Tibial nerve (tissue), 4 donors: ENCODE data around the gene TCEA2. TPM values are rescaled to one million over a fixed set of nuclear protein-coding genes. Genes with fewer than 3 reads are reported as not detected.
"Not testable (repeated sequence)": the region's sequence is repeated elsewhere in the genome, so short reads cannot be mapped to it uniquely, and the experiment has no call there.

Source experiments
- DNase-seq, 2 donors: peaks; one replicate each; pipeline ENCODE4 v3.0.0-alpha.2; 2019; ENCODE audit warnings: low spot score in 2 of 2
- H3K27ac ChIP-seq, 4 donors: fragments of 200-600 bp; sonication (generic) in 3 of 4; one replicate each; pipeline ENCODE4 v1.5.1; 2017 to 2019; ENCODE audit warnings: mild to moderate bottlenecking in 1 of 4
- H3K27me3 ChIP-seq, 2 donors: fragments of 200-600 bp; sonication (generic) in 1 of 2; one replicate each; pipeline versions ENCODE4 v1.5.1 to v1.6.0; 2017 to 2019
- H3K36me3 ChIP-seq, 3 donors: fragments of 200-600 bp; sonication (generic); one replicate each; pipeline ENCODE4 v1.5.1; 2018 to 2019
- H3K4me1 ChIP-seq, 4 donors: fragments of 200-600 bp; sonication (generic) in 3 of 4; one replicate each; pipeline ENCODE4 v1.5.1; 2017 to 2019
- H3K4me3 ChIP-seq, 4 donors: fragments of 200-600 bp; sonication (generic) in 3 of 4; one replicate each; pipeline ENCODE4 v1.5.1; 2017 to 2019; ENCODE audit warnings: mild to moderate bottlenecking in 1 of 4, moderate library complexity in 1 of 4
- H3K9me3 ChIP-seq, 4 donors: fragments of 200-600 bp; sonication (generic) in 3 of 4; one replicate each; pipeline ENCODE4 v1.5.1; 2017 to 2019
- EP300 ChIP-seq, 2 donors: sonication (generic); formaldehyde crosslinking; IDR thresholded peaks; one replicate each; pipeline ENCODE4 v1.6.1; 2017; ENCODE audit warnings: antibody characterized with exemption in 2 of 2, mild to moderate bottlenecking in 1 of 2
- POLR2A ChIP-seq, 2 donors: fragments of 450-650 bp; IDR thresholded peaks; one replicate each; pipeline ENCODE4 v1.6.1; 2017; ENCODE audit warnings: antibody characterized with exemption in 2 of 2, mild to moderate bottlenecking in 2 of 2, moderate library complexity in 2 of 2
- WGBS, 2 donors: methylation state at CpG; one replicate each; pipeline ENCODE4 v1.1.5; 2018; 5-methylcytosine and 5-hydroxymethylcytosine counted together
- total RNA-seq, 4 donors: library from RNA; depleted of rRNA; stranded (reverse); fragments of >200 nt; gene quantifications; one replicate each; pipeline ENCODE4 v1.1.0, GENCODE V29; 2016
- TF ChIP-seq, protein P1 (sequence below), 5 experiments: fragments of 200-600 bp in 3 of 5; fragments of 450-650 bp in 2 of 5; sonication (generic) in 3 of 5; IDR thresholded peaks; one replicate each; pipeline ENCODE4 v1.5.1; 2016 to 2019; ENCODE audit warnings: antibody characterized with exemption in 5 of 5, mild to moderate bottlenecking in 3 of 5, moderate library complexity in 2 of 5

TCEA2 gene
- total RNA-seq, 4 donors from 2014 or later: 45.6 to 62.9 (median 59.2) TPM

DNA sequence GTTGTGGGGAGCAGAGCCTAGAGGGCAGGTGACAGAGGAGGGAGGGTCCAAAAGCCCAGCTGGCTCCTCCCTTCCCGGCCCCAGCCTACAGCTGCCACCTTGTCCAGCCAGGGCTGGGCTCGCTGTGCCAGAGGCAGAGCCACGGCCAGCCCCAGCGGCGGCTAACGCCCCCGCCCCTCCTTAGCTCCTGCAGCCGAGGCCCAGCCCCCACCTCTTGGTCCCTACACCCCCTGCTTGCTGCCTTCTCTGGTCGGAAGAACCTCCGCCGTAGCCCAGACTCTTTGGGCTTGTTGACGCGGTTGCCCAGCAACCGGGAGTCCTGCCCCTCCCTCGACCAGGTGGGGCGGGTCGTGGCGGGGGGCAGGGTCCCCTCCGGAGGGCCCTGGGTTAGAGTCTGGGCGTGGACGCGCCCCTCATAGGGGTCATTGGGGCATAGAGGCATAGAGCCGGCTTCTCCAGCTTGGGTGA lies 21.7 kb downstream of the TCEA2 start:
- TF ChIP-seq POLR2A (IDR thresholded peaks at IDR 0.05) (no peak), EP300 (IDR thresholded peaks at IDR 0.05) (no peak)
- TF ChIP-seq, protein P1, sequence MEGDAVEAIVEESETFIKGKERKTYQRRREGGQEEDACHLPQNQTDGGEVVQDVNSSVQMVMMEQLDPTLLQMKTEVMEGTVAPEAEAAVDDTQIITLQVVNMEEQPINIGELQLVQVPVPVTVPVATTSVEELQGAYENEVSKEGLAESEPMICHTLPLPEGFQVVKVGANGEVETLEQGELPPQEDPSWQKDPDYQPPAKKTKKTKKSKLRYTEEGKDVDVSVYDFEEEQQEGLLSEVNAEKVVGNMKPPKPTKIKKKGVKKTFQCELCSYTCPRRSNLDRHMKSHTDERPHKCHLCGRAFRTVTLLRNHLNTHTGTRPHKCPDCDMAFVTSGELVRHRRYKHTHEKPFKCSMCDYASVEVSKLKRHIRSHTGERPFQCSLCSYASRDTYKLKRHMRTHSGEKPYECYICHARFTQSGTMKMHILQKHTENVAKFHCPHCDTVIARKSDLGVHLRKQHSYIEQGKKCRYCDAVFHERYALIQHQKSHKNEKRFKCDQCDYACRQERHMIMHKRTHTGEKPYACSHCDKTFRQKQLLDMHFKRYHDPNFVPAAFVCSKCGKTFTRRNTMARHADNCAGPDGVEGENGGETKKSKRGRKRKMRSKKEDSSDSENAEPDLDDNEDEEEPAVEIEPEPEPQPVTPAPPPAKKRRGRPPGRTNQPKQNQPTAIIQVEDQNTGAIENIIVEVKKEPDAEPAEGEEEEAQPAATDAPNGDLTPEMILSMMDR (IDR thresholded peaks at IDR 0.05): no peak
- H3K36me3 ChIP-seq: no peaks in the 10 kb centered on the region
- peaks cover 0 to 12% (median 0%) of the 10 kb centered on the region in 4 donors for H3K9me3 ChIP-seq
- H3K27me3 ChIP-seq: peaks cover 0 to 37% of the 10 kb centered on the region in 2 donors
- no peak overlapping the region for H3K27ac ChIP-seq
- peaks cover 0 to 45% (median 9%) of the 10 kb centered on the region in 4 donors for H3K4me1 ChIP-seq
- DNase-seq: no peak
- no peak overlapping the region for H3K4me3 ChIP-seq
- WGBS, 2 donors: 0 to 5% methylated on average over 2 to 17 of the region's 23 CpGs

DNA sequence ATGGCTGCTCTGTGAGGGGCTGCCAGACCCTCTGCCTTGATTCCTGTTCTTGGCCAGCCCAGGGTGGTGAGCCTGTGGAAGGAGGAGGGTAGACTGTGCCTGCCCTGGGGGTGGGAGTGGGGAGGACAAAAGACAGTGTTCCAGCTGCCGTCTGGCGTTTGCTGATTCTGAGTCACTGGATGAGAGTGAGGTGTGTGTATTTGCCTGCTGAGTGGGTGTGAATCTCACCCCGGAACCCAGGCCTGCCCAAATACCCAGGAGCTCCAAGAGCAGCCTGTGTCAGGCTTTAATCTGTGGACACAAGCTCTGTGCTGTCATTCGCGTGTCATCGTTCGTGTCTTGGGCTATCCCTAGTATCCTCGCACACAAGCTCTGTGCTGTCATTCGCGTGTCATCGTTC lies 23.8 kb downstream of the TCEA2 start:
- Histone ChIP-seq H3K4me1 (peaks cover 0 to 28% (median 9%) of the 10 kb centered on the region in 4 donors), H3K36me3 (no peaks in the 10 kb centered on the region), H3K27ac (no peak overlapping the region), H3K27me3 (peaks cover 0 to 37% of the 10 kb centered on the region in 2 donors), H3K4me3 (no peak overlapping the region), H3K9me3 (peaks cover 0 to 12% (median 0%) of the 10 kb centered on the region in 4 donors)
- 88 to 90% methylated on average over 10 to 11 of the region's 11 CpGs for WGBS, 2 donors
- no peak for TF ChIP-seq EP300 (IDR thresholded peaks at IDR 0.05)
- TF ChIP-seq, protein P1 (IDR thresholded peaks at IDR 0.05): no peak
- TF ChIP-seq POLR2A (IDR thresholded peaks at IDR 0.05): no peak
- DNase-seq: no peak

DNA sequence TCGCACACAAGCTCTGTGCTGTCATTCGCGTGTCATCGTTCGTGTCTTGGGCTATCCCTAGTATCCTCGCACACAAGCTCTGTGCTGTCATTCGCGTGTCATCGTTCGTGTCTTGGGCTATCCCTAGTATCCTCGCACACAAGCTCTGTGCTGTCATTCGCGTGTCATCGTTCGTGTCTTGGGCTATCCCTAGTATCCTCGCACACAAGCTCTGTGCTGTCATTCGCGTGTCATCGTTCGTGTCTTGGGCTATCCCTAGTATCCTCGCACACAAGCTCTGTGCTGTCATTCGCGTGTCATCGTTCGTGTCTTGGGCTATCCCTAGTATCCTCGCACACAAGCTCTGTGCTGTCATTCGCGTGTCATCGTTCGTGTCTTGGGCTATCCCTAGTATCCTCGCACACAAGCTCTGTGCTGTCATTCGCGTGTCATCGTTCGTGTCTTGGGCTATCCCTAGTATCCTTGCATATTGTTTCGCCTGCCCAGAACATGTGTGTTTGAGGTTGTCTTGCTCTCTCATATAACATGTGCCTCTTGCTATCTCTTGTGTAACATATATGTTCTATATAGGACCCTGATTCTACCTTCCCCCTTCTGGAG lies 24.3 kb downstream of the TCEA2 start:
- 93 to 96% methylated on average over 10 to 11 of the region's 36 CpGs for WGBS, 2 donors

DNA sequence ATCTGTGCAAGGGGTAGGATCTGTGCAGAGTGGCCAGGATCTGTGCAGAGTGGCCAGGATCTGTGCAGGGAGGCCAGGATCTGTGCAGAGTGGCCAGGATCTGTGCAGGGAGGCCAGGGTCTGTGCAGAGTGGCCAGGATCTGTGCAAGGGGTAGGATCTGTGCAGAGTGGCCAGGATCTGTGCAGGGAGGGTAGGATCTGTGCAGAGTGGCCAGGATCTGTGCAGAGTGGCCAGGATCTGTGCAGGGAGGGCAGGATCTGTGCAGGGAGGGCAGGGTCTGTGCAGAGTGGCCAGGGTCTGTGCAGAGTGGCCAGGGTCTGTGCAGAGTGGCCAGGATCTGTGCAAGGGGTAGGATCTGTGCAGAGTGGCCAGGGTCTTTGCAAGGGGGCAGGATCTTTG lies 25.6 kb downstream of the TCEA2 start:
- H3K36me3 ChIP-seq, H3K27ac ChIP-seq, DNase-seq, H3K4me3 ChIP-seq: not testable (repeated sequence)
- Histone ChIP-seq H3K4me1 (peaks cover 0 to 13% (median 3%) of the 10 kb centered on the region in 4 donors), H3K9me3 (peaks cover 0 to 12% (median 0%) of the 10 kb centered on the region in 4 donors), H3K27me3 (peaks cover 0 to 32% of the 10 kb centered on the region in 2 donors)

More for the DNA sequence above, 24.3 kb downstream of the TCEA2 start:
- Histone ChIP-seq H3K27me3 (peaks cover 0 to 37% of the 10 kb centered on the region in 2 donors), H3K4me1 (peaks cover 0 to 26% (median 9%) of the 10 kb centered on the region in 4 donors), H3K9me3 (peaks cover 0 to 12% (median 0%) of the 10 kb centered on the region in 4 donors)
- not testable (repeated sequence) for DNase-seq, H3K36me3 ChIP-seq, H3K27ac ChIP-seq, H3K4me3 ChIP-seq

DNA sequence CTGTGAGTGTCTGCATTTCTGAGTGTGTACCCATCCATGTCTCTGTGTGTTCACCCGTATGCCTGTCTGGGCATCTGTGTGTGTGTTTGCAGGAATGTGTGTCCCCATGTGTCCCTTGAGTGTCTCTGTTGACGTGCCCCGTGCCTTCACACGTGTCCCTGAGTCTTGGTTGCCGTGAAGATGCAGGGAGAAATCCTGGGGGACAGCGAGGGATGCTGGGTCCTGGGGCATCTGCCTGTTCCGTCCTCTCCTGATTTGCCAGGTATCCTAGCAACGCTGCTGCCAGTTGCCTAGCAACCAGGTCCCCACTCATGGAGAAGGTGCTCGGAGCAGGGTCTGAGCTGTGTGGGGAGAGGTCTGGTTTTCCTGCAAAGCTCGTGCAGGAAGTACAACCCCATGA lies 27.2 kb downstream of the TCEA2 start:
- 42 to 64% methylated on average over 10 of the region's 10 CpGs for WGBS, 2 donors
- H3K4me3 ChIP-seq: no peak overlapping the region
- H3K36me3 ChIP-seq: no peaks in the 10 kb centered on the region
- no peak for DNase-seq
- no peak overlapping the region for H3K27ac ChIP-seq
- H3K4me1 ChIP-seq: no peaks in the 10 kb centered on the region
- peaks cover 0 to 22% of the 10 kb centered on the region in 2 donors for H3K27me3 ChIP-seq
- TF ChIP-seq POLR2A (IDR thresholded peaks at IDR 0.05): no peak
- TF ChIP-seq, protein P1 (IDR thresholded peaks at IDR 0.05): no peak
- TF ChIP-seq EP300 (IDR thresholded peaks at IDR 0.05): no peak
- peaks cover 0 to 12% (median 0%) of the 10 kb centered on the region in 4 donors for H3K9me3 ChIP-seq

DNA sequence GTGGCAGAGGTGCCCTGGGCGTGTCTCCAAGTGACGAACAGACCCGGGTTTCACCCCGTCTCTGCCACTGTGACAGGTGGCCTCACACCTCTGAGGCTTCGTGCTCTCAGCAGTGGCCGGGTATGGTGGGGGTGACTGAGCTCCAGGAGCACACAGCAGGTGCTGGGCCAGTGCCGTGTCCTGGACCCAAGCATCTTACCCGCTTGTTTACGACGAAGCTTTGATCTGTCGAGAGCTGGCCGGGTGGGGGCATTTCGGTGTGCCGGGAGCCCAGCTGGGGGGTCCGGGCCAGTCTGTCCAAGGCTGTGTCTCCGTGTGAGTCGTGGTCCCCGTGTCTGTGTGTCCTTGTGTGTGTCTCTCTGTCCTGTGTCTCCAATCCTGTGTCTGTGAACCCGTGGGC lies 28.3 kb downstream of the TCEA2 start:
- no peaks in the 10 kb centered on the region for H3K36me3 ChIP-seq
- no peak for TF ChIP-seq EP300 (IDR thresholded peaks at IDR 0.05)
- TF ChIP-seq, protein P1 (IDR thresholded peaks at IDR 0.05): no peak
- no peak for TF ChIP-seq POLR2A (IDR thresholded peaks at IDR 0.05)
- no peaks in the 10 kb centered on the region for H3K4me1 ChIP-seq
- no peak for DNase-seq
- H3K27ac ChIP-seq: no peak overlapping the region
- 55 to 69% methylated on average over 10 to 15 of the region's 19 CpGs for WGBS, 2 donors
- peaks cover 0 to 12% (median 0%) of the 10 kb centered on the region in 4 donors for H3K9me3 ChIP-seq
- no peak overlapping the region for H3K4me3 ChIP-seq
- H3K27me3 ChIP-seq: peaks cover 0 to 10% of the 10 kb centered on the region in 2 donors
